HG02943 (cell line): ENCODE measurements around the gene DNAH9.
"Not testable (repeated sequence)": the region's sequence is repeated elsewhere in the genome, so short reads cannot be mapped to it uniquely, and the experiment has no call there.

Experiments used
- ATAC-seq: cut with Tn5 transposase; IDR thresholded peaks from one replicate; pipeline ENCODE4 v1.9.1; 2021; ENCODE audit warnings: mild to moderate bottlenecking, low read depth, moderate library complexity; ENCODE audit not compliant: unreplicated experiment

DNAH9 gene

GRCh38 chr17:11896199-11896598, 297.9 kb downstream of the DNAH9 start:
- no peak for ATAC-seq

- no peak for ATAC-seq
Observed at GRCh38 chr17:11898526-11899235, 300.4 kb downstream of the DNAH9 start.

DNA sequence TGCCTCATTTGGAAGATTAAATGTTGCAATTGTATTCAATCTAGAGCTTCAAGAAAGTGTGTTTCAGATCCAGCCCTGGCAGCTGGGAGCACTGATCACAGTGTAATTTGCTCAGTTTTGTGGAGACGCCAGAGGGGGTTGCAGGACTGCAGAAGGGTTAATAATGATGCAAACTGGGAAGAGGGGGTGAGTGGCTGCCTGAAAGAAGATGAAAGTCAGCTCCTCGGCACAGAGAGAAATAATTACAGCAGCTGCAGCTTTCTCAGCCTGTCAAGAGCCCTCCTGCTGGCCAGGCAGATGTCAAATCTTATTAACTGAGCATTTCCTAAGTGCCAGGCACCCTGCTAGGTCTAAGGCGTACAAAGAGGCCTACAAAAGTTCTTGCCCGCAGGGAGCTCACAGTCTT, 301.3 kb downstream of the DNAH9 start:
- no peak for ATAC-seq

GRCh38 chr17:11900041-11900476, 301.8 kb downstream of the DNAH9 start:
- no peak for ATAC-seq

DNA sequence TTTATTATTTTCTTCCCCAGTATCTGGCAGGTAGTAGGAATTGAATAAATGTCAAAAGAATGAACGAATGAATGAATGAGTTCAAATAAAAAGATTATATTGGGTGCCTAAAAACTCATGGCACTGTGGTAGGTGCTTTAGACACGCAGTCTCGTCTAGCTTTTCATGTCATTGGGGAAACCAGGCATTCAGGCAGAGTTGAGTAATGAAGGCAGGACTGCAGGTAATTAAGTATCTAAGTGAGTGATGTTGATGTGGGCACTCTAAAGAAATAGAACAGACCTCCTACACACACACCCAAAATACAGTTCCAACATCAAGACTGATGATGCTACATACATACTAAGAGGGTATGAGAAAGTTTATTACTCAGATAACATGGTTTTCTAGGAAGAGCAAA, 302.4 kb downstream of the DNAH9 start:
- no peak for ATAC-seq

DNA sequence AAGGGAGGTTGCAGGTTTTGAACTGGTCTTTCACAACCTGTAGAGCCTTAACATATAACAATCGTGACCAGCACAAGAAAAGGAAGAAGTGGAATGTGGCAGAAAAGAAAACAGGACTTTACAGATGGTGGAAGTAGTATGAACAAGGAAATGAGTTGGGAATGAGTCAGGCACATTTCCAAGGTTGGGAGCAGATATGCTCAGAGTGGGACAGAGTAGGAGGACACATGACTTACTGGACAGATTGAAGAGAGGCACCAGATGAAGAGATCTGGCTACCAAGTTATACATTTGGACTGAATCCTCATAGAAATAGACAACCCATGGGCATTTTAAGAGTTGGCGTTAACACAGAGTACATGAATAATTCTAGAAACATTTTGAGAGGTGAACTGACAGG, 303.7 kb downstream of the DNAH9 start:
- no peak for ATAC-seq

- no peak for ATAC-seq
Observed at GRCh38 chr17:11908711-11909146, 310.5 kb downstream of the DNAH9 start.

DNA sequence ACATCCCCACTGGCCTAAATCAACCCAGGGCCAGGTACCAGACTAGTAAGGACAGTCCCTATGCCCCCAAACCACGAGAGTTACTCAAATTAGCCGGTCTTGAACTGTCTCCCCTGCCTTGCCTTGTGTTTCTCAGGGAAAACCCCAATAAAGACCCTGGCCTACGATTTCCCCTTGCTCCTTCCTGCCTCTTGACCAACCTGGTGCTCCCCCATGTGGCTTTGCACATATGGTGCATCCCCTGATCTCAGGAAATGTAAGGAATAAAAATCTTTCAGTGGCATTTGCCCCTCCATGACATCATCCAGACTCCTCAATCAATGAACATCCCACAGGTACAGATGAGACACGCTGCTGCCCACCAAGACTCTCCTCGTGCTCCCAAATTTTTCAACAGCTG, 311.1 kb downstream of the DNAH9 start:
- no peak for ATAC-seq

DNA sequence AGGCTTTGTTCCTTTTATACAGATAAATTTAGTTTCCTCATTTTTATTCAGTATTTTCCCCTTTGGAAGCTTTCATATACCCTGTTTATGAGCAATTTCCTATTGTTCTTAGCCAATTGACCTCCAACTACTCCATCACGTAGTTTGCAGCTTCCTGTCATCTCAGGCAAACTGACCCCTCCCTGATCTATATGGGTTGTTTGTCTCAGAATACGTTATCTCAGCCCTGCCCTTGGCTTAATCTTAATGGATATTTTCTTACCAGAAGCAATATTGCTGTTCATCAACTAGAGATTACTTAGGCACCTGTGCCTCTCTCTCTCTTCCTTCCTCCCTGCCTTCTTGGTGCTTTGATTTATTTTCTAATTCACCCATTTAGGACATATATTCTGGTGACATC, 317.8 kb downstream of the DNAH9 start:
- ATAC-seq, result no peak

GRCh38 chr17:11917415-11917814, 319.1 kb downstream of the DNAH9 start:
- no peak for ATAC-seq

GRCh38 chr17:11921296-11921695, 323.0 kb downstream of the DNAH9 start:
- no peak for ATAC-seq

GRCh38 chr17:11922638-11923037, 324.4 kb downstream of the DNAH9 start:
- ATAC-seq, result no peak

GRCh38 chr17:11924076-11924475, 325.8 kb downstream of the DNAH9 start:
- ATAC-seq, result no peak

DNA sequence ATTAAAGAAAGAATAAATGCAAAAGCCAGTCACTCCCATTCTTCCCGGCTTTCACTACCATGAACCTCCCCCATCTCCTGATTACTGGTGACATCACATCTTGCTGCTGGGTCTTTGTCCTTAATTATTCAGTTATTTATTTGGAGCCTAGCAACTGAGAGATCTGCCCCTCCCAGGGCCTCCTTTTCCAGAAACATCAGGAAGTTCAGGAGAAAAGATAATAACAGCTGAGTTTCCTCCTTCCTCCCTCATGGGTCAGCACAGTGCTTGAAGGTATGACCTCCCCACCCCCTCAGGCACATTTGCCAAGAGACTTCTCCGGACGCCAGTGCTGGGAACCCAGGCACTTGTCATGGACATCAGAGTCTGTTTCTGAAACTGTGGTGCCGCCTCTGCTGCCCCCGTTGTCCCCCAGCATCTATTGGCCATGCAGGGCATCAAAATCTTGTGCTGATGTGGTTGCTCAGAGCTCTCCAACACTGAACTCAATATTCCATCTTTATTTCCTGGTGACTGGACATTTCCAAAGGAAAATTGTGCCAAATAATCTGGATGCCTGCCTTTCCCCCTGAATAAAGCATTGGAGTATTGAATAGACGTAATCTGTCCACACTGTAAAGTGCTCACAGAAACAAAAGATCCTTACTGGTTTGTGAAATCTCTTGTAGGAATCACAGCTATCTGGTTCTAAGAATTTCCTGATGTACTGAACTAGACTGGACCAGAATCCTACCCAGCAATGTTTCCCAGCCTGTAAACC, 327.2 kb downstream of the DNAH9 start:
- ATAC-seq, result no peak

- no peak for ATAC-seq
Observed at GRCh38 chr17:11928436-11928835, 330.2 kb downstream of the DNAH9 start.

DNA sequence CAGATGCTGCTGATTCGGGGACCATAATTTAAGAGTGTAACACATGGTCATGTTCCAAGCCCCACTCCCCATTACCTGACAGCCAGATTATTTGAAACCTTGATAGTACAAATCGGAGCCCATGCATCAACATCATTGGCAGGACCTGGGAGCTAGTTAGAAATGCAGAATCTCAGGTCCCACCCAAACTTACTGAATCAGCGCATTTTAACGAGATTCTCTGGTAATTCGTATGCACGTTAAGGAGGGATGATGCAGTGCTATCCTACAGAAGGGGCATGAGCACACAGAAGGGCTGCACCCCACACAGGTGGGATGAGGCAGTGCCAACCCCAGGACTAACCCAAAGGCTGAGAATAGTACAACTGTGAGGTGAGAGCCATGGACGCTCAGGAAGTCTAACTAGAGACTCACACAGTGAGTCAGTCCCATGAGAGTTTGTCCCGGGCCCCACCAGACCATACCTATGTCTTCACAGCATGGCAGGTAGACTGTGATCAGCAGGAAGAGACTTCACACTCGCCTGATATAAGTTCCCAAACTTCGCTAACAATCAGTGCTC, 334.1 kb downstream of the DNAH9 start:
- ATAC-seq, result no peak

DNA sequence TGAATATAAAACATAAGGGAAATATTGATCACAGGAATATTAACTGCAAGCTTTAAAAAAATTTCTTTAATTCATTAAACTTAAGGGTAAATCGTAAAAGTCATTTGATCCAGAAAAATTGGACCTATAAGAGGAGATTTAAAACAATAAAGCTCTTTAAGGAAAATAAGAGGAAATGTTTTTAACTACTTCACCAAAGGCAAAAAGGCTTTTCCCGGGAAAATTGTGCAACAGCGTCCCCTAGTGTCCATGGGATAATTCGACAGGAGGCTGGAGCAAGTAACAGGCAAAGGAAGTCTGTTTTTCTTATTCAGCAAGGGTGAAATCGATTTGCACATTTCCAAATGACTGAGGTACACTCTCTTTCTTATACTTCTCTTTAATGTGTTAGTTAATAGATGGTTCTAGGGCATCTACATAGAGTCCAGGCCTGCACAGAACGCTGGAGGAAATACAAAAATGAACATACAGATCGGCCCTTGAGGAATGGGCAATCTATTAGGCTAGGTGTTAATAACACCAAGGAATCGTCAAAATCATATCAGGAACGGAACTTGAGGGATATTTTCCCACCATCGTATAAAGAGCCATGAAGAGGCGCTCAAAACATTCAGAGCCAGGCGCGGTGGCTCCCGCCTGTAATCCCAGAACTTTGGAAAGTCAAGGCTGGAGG, 337.6 kb downstream of the DNAH9 start:
- ATAC-seq, result no peak

- no peak for ATAC-seq
Observed at GRCh38 chr17:11940904-11941303, 342.6 kb downstream of the DNAH9 start.

DNA sequence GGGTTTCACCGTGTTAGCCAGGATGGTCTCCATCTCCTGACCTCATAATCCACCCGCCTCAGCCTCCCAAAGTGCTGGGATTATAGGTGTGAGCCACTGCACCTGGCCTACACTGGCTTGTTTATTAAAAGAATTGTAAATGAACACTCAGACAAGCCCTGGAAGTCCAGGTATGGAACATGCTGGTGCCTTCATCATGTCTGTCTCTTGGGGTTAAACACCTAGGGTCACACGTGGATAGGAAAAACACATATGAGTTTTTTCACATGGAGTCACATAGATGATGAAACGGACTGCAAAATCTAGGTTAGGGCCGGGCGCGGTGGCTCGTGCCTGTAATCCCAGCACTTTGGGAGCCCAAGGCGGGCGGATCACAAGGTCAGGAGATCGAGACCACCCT, 344.8 kb downstream of the DNAH9 start:
- ATAC-seq, result not testable (repeated sequence)

GRCh38 chr17:11943759-11944347, 345.6 kb downstream of the DNAH9 start:
- no peak for ATAC-seq

DNA sequence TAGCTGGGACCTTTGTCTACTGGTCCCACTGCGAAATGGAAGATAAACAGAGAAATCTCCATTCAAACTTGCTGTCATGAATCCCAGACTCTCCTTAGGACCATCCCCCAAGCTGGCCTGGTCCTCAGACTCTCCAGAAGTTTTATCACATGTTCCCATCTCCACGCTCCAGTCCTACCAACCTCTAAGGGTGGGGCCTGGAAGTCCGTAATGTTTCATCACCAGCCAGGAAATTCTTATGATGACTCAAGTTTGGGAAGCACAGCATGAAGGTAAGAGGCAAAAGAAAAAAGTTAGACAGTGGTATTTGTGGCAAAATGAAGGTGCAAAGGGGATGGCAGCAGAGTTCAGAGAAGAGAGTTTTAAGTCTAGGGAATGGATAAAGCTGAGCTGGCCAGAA, 346.3 kb downstream of the DNAH9 start:
- ATAC-seq, result no peak
